HG03196 (cell line): Measurements from ENCODE around the gene BCR.
"Not testable (repeated sequence)": the region's sequence is repeated elsewhere in the genome, so short reads cannot be mapped to it uniquely, and the experiment has no call there.

Experiments used
- ATAC-seq: cut with Tn5 transposase; IDR thresholded peaks from one replicate; pipeline ENCODE4 v1.9.1; 2021; ENCODE audit not compliant: unreplicated experiment

The BCR gene

GRCh38 chr22:23309261-23309660 lies 129.0 kb downstream of the BCR start:
- ATAC-seq, result not testable (repeated sequence)

DNA sequence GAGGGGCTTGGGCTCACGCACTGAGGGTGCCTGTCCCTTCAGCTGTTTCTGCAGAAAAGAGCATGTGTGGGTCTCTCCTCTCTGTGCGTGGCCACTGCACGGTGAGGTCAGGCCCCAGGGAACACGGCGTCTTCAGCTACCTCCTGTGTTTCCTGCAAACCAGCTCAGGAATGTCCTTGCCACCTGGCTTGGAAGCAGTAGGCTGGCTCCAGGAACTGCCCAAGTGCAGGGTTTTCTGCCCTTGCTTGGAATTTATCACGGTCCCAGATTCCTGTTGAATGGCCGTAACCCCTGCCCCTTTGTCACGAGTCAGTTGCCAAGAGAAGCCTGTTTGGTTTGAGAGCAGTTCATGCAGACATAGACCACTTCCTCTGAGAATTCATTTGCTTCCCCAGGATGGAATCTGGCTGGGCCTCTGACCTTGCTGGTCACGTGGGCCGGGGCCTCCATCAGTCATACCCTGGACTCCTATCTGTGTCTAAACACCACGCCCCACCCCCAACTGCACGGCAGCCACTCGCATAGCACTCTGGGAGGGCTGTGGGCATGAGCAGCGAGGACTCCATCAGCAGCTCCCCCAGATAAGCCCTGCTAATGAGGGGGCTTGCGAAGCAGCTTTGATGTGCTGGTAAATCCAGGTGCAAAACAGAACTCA lies 130.3 kb downstream of the BCR start:
- ATAC-seq, result not testable (repeated sequence)

DNA sequence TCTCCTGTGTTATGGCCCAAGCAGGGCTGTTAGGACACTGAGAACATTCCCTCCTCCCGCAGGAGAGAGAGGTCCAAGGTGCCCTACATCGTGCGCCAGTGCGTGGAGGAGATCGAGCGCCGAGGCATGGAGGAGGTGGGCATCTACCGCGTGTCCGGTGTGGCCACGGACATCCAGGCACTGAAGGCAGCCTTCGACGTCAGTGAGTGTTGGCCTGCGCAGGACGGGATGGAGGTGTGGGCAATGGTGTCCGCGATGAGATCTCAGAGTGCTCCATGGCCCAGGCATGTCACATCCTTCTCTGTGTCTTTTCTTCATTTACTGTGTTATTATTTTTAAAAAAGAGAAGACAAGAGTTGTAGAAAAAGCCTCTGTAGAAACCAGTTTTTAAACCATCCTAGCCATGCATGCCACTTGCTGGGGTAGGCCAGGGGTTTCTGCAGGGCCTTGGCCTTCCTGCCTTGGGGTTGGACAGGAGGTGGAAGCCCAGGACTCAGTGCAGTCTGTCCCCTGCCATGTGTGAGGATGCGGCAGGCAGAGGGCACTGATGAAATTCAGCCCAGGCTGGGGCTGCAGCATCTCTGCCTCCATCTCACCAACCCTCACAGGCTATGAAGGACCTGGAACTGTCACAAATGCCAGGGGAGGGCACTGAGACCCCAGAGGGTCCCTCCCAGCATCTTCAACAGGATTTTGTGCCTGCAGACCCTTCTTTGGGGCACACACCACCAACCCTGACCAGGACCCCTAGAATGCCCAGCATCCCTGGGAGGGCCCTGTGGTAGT lies 131.5 kb downstream of the BCR start:
- ATAC-seq, result not testable (repeated sequence)

- no peak for ATAC-seq
These were observed 133.7 kb downstream of the BCR start for GRCh38 chr22:23313791-23314567.

GRCh38 chr22:23315341-23315917 lies 135.1 kb downstream of the BCR start:
- no peak for ATAC-seq

GRCh38 chr22:23316596-23316995 lies 136.3 kb downstream of the BCR start:
- ATAC-seq, result not testable (repeated sequence)

DNA sequence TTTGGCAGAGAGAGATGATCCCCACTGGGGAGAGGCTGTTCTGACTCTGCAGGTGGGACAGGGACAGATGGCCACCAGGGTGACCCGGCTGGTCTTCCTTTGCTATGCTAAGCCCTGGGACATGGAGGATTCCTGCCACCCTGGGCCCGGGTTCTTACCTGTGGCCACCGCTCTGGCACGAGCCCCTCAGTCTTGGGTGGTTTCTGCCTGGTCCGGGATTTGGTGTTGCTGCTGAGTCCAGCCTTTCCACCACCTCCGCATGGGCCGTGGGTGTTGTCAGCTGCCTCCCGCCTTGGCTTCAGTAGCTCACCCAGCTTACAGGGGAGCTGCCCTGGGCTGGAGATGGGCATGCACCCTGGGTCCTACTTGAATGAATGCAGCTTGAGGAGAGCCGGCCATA lies 138.0 kb downstream of the BCR start:
- ATAC-seq, result not testable (repeated sequence)

DNA sequence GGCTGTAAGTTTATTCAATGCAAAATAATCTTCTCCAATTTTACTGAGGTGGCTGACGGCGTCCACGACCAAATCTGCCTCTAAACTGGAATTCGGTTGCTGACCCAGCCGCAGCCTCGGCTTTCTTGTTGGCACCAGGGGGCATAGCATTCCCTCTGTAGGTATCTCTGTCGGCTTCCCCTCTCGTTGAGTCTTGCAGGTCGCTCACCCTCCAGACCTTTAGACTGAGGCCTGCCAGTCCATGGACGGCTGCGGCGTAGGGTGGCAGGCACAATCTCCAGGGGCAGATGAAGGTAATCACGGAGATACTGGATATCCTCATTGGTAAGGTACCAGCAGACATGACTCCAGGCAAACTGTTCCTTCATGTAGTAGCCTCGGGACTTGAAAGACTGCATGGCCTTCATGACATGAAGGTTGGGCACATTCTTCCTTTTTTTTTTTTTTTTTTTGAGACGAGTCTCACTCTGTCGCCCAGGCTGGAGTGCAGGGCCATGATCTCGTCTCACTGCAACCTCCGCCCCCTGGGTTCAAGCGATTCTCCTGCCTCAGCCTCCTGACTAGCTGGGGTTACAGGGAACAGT lies 142.3 kb downstream of the BCR start:
- not testable (repeated sequence) for ATAC-seq

- ATAC-seq, result not testable (repeated sequence)
These were observed 143.8 kb downstream of the BCR start for GRCh38 chr22:23323960-23324688.

DNA sequence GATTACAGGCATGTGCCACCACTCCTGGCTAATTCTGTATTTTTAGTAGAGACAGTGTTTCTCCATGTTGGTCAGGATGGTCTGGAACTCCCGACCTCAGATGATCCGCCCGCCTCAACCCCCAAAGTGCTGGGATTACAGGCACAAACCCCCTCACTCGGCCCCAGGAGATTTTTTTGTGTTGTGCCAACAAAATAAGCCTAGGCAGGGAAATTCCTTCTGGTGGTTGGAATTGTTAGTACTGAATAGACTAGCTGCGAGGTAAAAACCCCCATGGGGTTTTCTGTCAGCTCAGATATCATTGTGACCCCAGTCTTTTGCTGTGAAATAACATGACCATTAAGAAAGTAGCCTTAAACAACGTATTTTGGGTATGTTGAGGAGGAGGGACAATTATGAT lies 144.9 kb downstream of the BCR start:
- ATAC-seq, result no peak

DNA sequence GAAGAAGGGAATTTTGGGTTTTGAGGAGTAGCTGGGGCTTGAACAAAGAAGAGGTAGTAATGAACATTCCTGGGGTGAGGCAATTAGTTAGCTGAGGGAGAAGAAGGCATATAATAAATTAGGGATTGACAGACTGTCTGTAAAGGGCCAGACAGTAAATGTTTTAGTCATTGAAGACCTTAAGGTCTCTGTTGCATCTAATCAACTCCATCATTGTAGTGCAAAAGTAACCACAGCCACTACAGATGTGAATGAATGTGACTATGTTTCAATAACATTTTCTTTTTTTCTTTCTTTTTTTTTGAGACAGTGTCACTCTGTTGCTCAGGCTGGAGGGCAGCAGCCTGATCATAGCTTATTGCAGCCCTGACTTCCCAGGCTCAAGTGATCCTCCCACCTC lies 153.5 kb downstream of the BCR start:
- ATAC-seq, result not testable (repeated sequence)

DNA sequence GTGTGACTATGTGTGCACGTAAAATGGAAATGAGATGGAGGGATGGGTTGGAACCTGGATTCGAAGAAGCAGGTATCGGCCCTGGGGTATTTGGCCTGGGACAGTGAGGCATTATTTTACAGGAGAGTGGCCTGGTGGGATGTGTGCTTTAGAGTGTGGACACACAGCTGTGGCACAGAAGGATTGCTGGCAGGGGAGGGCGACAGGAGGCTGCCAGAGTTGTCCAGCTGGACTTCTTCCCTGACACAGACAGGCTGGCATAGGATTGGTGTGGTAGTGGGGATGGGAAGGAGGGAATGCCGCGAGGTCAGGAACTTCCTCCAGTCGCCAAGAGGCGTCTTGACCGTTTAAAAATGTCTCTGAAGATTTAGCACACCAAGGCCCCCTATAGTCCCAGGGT lies 157.4 kb downstream of the BCR start:
- not testable (repeated sequence) for ATAC-seq

- ATAC-seq, result not testable (repeated sequence)
These were observed 161.8 kb downstream of the BCR start for GRCh38 chr22:23341942-23342695.

DNA sequence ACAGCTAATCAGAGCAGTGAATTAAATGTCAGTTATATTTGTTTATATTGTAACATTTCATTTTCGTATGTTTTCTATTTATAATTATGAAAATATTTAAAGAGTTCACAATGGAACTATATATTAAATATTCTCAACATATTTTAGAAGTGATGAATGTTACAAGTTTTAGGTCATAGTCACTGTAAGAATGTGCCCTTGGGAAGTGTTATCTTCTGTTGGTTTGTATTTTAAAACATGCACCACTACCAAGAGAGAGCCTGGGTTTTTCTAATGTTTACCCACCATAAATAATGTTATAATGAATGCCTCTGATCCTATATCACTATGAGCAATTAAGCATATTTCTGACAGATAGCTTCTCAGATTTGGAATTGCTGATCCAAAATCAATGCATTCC lies 171.0 kb downstream of the BCR start:
- no peak for ATAC-seq

GRCh38 chr22:23353004-23353403 lies 172.7 kb downstream of the BCR start:
- ATAC-seq, result no peak

DNA sequence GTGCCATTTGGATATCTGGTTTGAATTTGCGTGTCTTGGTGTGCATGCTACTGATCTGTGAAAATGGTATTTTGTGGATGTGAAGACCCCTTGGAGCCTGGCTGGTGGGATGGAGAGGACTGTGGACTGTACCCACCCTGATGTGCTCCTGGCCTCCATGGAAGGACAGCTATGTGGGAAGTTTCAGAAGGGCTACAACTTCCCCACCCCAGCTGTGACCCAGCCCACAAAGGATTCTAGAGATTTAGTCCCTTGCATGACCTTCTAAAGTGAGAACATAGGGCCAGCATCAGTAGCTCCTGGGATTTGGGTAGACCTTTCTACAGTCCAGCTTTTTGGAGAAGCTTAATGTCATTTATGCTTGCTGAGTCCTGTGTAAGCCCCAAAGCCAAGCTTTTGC lies 173.4 kb downstream of the BCR start:
- ATAC-seq, result no peak

DNA sequence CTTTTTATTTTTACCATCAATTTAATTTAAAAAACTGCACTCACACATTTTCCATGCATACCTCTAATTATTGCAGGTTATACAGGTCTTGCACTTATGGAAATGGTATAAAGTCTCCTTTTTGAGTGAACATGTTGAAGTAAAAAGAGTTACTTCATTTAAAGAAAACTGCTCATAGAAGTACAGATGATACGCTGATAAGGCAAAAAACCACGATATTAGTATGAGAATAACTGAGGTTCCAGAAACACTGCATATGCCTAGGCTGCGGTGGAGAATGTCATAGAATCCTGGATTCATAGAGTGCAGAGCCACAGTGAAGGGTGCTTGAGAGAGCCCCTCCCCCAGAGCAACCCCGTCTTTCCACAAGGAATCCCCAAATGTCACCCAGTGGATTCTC lies 175.8 kb downstream of the BCR start:
- no peak for ATAC-seq

- no peak for ATAC-seq
These were observed 176.7 kb downstream of the BCR start for GRCh38 chr22:23357053-23357452.

DNA sequence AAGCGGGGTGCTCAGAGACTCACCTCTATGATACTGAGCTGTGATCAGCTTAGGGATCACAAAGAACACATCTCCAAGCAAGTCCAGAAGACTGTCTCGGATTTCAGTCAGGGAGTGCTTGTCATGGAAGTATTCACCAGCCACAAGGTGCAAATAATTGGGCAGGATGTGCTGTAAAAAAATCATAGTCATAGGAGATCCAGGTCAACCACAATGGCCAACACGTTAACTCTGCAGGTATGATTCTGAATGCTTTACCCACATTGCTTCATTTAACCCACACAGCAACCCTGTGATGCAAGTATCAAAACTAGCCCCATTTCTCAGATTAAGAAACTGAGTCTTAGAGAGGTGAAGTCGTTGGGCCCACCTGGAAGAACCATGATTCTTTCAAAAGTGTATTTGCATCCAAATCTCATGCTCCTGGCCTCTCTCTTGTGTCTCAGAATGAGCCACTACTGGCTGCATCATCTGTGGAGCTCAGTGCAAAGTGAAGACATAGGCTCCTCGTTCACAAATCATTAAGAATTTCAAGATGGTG lies 179.3 kb downstream of the BCR start:
- ATAC-seq, result no peak
